NCI-H1694 treated with DMSO at 0.1 percent for 48 hours (cell line): ENCODE data around the gene NCBP3.

Experiments used
- DNase-seq: peaks from one replicate; lab custom pipeline; 2025; lab: John Stamatoyannopoulos, UW

The NCBP3 gene

GRCh38 chr17:3754066-3754457, 92.0 kb downstream of the NCBP3 start:
- DNase-seq = no peak

- no peak for DNase-seq
Observed at GRCh38 chr17:3753624-3754023, 92.4 kb downstream of the NCBP3 start.
